Endothelial cell (in vitro differentiated cells): Measurements from ENCODE around the gene STAT1. TPM values are rescaled to one million over a fixed set of nuclear protein-coding genes. Genes with fewer than 3 reads are reported as not detected.

ENCODE experiments used
- DNase-seq: peaks from one replicate; pipeline ENCODE4 v3.0.0; 2021; ENCODE audit warnings: low spot score
- H3K27ac Mint-ChIP-seq: one replicate; pipeline ENCODE4 v1.8.0; 2021; ENCODE audit warnings: mixed read lengths, inconsistent platforms; ENCODE audit not compliant: unreplicated experiment
- H3K27me3 Mint-ChIP-seq: one replicate; pipeline ENCODE4 v1.8.0; 2021; ENCODE audit warnings: mild to moderate bottlenecking, moderate library complexity, mixed read lengths, inconsistent platforms; ENCODE audit not compliant: unreplicated experiment
- H3K36me3 Mint-ChIP-seq: one replicate; pipeline ENCODE4 v1.8.0; 2021; ENCODE audit warnings: mild to moderate bottlenecking, low read depth, mixed read lengths, inconsistent platforms; ENCODE audit not compliant: unreplicated experiment
- H3K4me1 Mint-ChIP-seq: one replicate; pipeline ENCODE4 v1.8.0; 2021; ENCODE audit warnings: mild to moderate bottlenecking, mixed read lengths, inconsistent platforms; ENCODE audit not compliant: unreplicated experiment
- H3K4me3 Mint-ChIP-seq: one replicate; pipeline ENCODE4 v1.8.0; 2021; ENCODE audit warnings: mild to moderate bottlenecking, mixed read lengths, inconsistent platforms; ENCODE audit not compliant: unreplicated experiment
- H3K9me3 Mint-ChIP-seq: one replicate; pipeline ENCODE4 v1.8.0; 2021; ENCODE audit warnings: mixed read lengths, inconsistent platforms; ENCODE audit not compliant: unreplicated experiment
- CTCF ChIP-seq: fragments of 200-600 bp; sonication (generic); IDR thresholded peaks from one replicate; pipeline ENCODE4 v1.5.0; 2021; ENCODE audit warnings: antibody characterized with exemption; ENCODE audit not compliant: unreplicated experiment
- total RNA-seq: library from RNA; stranded (reverse); fragmentation: NEBNext Ultra II Directional; extraction: Animal tissue kit (Norgen Biotek cat#: 25700); gene quantifications from one replicate; pipeline ENCODE4 v1.2.1, GENCODE V29; 2021; ENCODE audit not compliant: unreplicated experiment

The STAT1 gene
- total RNA-seq, 1 donor from 2014 or later = 30.1 TPM

DNA sequence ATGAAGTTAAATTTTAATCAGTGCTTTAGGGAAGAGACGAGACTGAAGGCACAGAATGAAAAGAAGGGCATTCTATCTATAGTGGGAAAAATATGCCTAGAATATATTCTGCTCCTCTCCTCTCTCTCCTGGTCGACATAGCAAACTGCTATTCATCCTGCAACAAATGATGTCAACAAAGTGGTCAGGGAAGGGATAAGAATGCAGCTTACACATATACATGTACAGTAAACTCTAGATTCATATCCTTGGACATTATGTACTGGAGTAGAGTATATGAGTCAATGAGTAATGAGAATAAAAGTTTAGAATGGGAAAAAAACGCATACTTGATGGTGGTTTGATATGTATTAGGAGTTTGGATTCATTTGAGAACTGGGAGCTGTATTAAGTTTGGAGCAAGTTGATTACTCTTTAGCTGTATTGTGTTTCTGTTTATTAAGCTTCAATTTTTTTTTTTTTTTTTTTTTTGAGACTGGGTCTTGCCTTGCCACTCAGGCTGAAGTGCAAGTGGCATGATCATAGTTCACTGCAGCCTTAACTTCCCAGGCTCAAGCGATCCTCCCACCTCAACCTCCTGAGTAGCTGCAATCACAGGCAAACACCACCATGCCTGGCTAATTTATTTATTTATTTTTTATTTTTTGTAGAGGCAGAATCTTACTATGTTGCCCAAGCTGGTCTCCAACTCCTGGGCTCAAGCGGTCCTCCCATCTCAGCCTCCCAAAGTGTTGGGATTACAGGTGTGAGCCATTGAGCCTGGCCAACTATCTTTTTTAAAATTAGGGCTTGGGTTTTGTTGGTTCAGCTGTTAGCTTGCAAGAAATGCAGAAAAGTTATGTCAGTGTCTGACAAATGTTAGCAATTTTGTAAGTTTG, 53.8 kb downstream of the STAT1 start:
- no peak overlapping the region for H3K4me3 Mint-ChIP-seq
- peaks cover 3% of the 10 kb centered on the region for H3K27me3 Mint-ChIP-seq
- H3K27ac Mint-ChIP-seq = peak overlapping the region; percentile 1

GRCh38 chr2:190953257-190953656, 60.7 kb downstream of the STAT1 start:
- Mint-ChIP-seq H3K9me3 (no peaks in the 10 kb centered on the region), H3K36me3 (peaks cover 9% of the 10 kb centered on the region), H3K27me3 (peaks cover 3% of the 10 kb centered on the region), H3K4me3 (no peak overlapping the region), H3K4me1 (no peaks in the 10 kb centered on the region), H3K27ac (no peak overlapping the region)
- TF ChIP-seq CTCF = no peak
- no peak for DNase-seq

More for the DNA sequence above, 53.8 kb downstream of the STAT1 start:
- DNase-seq = no peak
- H3K36me3 Mint-ChIP-seq = peaks cover 12% of the 10 kb centered on the region
- no peaks in the 10 kb centered on the region for H3K9me3 Mint-ChIP-seq
- TF ChIP-seq CTCF = no peak
- H3K4me1 Mint-ChIP-seq = no peaks in the 10 kb centered on the region

DNA sequence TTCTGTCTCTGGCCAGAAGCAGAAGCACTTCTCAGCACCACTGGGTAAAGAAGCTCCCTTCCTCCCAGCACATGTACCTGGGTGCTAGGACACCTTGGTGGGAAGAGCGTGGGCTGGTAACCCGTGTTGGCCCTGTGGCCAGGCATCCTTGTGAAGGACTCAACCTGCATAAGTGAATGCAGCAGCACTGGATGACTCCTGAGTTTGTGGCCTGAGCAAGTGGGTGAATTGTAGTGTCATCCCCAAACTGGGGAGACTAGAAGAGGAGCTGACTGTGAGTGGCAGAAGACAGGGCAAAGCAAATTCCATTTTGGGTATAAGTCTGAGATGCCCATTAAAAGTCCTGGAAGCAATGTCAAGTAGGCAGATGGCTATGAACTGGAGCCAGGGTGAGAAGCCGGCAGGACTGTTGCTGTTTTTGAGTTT, 63.4 kb downstream of the STAT1 start:
- Mint-ChIP-seq H3K4me1 (no peaks in the 10 kb centered on the region), H3K27ac (no peak overlapping the region), H3K27me3 (no peaks in the 10 kb centered on the region), H3K36me3 (no peaks in the 10 kb centered on the region), H3K4me3 (no peak overlapping the region), H3K9me3 (no peaks in the 10 kb centered on the region)
- DNase-seq = no peak
- TF ChIP-seq CTCF = no peak

- Mint-ChIP-seq H3K4me1 (no peaks in the 10 kb centered on the region), H3K27me3 (no peaks in the 10 kb centered on the region), H3K27ac (no peak overlapping the region), H3K36me3 (no peaks in the 10 kb centered on the region), H3K9me3 (no peaks in the 10 kb centered on the region), H3K4me3 (no peak overlapping the region)
- no peak for TF ChIP-seq CTCF
- DNase-seq = no peak
Observed at GRCh38 chr2:190948671-190949070, 65.3 kb downstream of the STAT1 start.

GRCh38 chr2:190947711-190948251, 66.2 kb downstream of the STAT1 start:
- Mint-ChIP-seq H3K4me3 (no peak overlapping the region), H3K36me3 (no peaks in the 10 kb centered on the region), H3K27me3 (no peaks in the 10 kb centered on the region), H3K9me3 (no peaks in the 10 kb centered on the region), H3K27ac (no peak overlapping the region), H3K4me1 (no peaks in the 10 kb centered on the region)
- no peak for DNase-seq
- TF ChIP-seq CTCF = no peak
